ENCODE results near the gene SMG6.

SMG6 gene

GRCh38 chr17:2040942-2041560 is 262.5 kb downstream of the SMG6 start:
- peak; percentile 69 to 89 for DNase-seq

- no peak for DNase-seq
These were observed 263.3 kb downstream of the SMG6 start for GRCh38 chr17:2040219-2040827.

GRCh38 chr17:2037155-2037554 is 266.4 kb downstream of the SMG6 start:
- DNase-seq = no peak

DNA sequence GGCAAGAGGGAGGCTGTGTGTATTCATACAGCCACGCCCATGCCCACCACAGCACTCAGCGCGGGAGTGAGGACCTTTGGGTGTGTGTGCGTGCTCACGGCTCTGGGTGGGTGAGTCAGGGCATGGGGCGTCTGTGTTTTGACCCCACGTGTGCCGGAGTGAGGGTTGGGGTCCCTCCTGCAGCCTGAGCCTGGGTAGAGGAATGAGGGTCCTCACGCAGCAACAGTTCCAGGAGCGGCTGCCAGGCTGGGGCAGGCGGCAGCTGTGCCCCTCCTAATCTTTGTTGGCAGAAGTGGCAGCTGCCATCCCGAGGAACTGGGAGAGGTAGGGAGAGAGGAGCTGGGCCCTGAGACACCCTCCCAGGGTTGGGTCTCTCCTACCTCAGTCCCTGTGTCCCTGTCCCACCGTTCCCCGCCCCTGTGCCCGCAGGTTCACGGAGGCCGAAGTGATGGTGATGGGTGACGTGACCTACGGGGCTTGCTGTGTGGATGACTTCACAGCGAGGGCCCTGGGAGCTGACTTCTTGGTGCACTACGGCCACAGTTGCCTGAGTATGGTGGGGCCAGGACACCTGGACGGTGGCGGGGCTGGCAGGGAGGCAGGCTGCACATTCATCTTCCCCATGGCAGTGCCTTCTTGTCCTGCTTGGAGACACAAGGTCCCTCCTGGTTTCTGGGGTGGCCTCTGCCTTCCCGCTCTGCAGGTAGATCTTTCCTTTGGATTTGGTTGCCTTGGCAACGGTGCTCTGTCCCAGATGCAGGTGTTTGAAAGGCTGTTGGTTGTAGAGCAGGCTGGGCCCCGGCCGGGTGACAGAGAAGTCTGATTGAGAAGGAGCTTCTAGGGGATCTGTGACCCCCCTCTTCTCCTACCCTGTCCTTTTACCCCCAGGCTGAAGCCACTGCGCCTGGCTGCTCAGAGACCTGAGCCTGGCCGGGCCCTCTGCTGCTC is 267.8 kb downstream of the SMG6 start:
- no peak for DNase-seq

DNA sequence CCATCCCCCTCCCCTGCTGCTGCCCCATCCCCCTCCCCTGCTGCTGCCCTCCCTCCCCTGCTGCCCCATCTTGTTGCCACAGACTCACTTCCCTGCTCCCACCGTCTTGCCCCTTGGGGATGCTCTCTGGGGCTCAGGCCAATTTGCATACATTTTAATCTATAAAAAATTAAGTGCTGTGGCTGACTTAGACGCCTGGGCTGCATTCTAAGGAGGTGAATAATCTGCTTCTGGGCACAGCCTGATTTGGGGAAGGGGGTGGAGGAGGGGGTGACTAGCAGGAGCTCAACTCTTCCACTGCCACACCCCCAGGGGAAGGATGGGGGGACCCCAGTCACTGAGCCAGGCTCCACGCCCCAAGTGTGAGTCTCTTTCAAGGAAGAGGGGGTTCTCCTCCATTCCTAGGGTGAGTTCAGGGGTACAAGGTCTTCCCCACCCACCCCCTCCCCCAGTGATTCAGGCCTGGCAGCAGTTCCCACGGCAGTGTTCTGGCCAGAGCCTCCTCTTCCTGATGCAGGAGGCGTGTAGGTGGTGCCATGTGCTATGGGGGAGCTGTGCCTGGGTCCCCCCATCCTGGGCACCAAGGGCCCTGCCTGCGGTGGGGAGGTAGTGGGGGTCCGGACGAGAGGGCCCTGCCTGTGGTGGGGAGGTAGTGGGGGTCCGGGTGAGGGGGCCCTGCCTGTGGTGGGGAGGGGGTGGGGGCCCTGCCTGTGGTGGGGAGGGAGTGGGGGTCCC is 268.6 kb downstream of the SMG6 start:
- no peak for DNase-seq

DNA sequence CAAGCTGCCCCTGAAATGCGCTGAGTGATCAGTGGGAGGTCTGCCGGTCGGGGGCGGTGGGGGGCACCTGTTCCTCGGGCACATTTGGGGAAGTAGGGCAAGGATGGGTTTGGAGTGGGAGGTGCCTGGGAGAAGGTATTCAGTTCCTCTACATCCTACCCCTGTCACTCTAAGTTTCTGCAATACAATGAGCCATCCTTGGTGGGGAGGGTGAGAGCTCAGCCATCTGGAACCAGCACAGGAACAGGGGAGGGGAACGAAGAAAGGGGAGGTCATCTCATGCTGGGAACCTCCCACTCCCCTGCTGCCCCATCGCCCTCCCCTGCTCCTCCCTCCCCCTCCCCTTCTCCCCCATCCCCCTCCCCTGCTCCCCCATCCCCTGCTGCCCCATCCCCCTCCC is 269.4 kb downstream of the SMG6 start:
- DNase-seq = peak in 1 of 2 experiments; percentile 25

GRCh38 chr17:2033153-2033552 is 270.4 kb downstream of the SMG6 start:
- DNase-seq = no peak

- DNase-seq = no peak
These were observed 272.8 kb downstream of the SMG6 start for GRCh38 chr17:2030779-2031163.

DNA sequence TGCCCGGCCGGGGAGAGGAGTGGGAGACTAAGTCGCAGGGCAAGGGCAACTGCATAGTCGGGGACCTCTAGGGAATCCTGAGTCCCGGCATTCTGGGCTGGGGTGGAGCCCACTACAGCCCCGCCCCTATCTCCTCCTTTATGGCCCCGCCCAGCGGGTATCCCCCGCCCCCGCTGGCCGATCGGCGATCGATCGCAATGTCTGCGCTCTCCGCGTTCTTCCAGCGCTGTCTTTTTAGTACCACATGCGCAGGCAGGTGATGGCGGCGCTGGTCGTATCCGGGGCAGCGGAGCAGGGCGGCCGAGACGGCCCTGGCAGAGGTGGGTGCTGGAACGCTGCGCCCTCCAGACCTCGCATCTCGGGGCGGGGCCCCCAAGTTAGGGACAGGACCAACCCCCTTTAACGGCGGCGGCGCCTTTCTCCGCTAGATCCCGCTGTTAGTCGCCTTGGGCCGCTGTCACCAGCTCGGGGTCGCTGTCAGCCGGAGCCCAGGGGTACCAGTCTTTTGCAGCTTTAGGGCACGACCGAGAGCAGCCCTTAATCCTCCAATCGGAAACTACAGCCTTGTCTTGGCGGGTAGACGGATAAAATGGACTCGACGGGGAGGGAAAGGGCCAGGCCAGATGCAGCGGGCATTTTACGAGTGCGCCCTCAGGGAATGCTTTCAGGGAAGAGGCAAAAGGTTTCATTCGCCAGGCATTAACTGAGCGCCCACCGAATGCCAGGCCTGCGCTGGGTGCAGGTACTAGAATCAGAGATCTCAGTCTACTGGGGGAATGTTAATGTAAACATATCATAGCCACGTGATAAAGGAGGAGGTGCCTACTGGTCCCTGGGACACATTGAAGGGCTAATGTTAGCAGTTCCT is 273.4 kb downstream of the SMG6 start, which contains the start of gene DPH1:
Gene DPH1, plus strand, starts transcription at position 243 of the 868 bp plus-strand sequence. Its CDS starts 17 bp downstream, at position 260.
- DNase-seq = peak; percentile 55 to 84

- no peak for DNase-seq
These were observed 274.8 kb downstream of the SMG6 start for GRCh38 chr17:2028737-2029136.

- no peak for DNase-seq
These were observed 275.4 kb downstream of the SMG6 start for GRCh38 chr17:2028234-2028614.

- DNase-seq = no peak
These were observed 275.9 kb downstream of the SMG6 start for GRCh38 chr17:2027528-2028233.

- DNase-seq = peak; percentile 41 to 76
These were observed 277.8 kb downstream of the SMG6 start for GRCh38 chr17:2025622-2026309.

- peak; percentile 53 to 73 for DNase-seq
These were observed 278.4 kb downstream of the SMG6 start, which contains the start of gene RTN4RL1 for GRCh38 chr17:2025220-2025621. TSS of gene RTN4RL1 (minus strand) at chr17:2025334. CDS start at chr17:2024865, 469 bp downstream.

- DNase-seq = no peak
These were observed 278.9 kb downstream of the SMG6 start for GRCh38 chr17:2024572-2025219.

DNA sequence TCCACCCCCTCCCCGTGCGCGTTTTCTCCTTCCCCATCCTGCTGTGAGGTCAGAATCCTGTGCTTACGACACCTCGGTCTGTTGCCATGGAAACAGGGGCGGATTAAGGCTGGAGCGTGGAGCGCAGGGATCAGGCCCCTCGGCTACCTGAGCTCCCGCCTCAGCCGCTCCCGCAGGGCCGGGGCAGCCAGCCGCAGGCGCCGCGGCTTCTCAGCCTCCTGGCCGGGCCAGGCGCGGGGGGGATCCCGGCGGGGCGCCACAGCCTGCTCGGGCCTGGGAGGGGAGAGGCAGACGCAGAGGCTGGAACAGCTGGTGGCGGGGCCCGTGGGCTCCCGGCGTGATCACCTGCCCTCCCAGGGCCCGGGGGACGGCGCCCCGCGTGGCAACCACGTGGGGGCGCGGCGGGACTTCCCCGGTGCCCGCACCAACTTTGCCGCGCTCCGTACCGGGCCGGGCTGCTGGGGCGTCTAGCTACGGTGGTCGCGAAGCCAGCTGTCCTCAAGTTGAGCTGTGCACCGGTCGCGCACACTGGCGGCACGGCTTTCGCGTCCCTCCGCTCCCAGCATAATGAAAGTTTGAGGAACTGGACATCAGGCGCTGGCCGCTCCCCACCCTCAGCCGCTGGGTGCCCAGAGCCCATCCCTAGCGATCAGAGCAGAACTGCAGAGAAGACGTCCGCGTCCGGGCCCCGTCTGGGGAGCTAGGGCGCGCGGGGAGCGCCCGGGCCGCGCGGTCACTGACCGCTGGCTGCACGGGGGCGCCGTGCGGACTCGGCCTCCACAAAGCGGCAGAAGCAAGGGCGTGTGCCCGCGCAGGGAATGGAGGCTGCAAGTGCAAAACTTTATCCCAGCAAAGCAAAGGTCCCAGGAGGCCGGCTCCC is 279.7 kb downstream of the SMG6 start:
- peak; percentile 71 to 84 for DNase-seq

- DNase-seq = no peak
These were observed 280.3 kb downstream of the SMG6 start for GRCh38 chr17:2023256-2023655.

DNA sequence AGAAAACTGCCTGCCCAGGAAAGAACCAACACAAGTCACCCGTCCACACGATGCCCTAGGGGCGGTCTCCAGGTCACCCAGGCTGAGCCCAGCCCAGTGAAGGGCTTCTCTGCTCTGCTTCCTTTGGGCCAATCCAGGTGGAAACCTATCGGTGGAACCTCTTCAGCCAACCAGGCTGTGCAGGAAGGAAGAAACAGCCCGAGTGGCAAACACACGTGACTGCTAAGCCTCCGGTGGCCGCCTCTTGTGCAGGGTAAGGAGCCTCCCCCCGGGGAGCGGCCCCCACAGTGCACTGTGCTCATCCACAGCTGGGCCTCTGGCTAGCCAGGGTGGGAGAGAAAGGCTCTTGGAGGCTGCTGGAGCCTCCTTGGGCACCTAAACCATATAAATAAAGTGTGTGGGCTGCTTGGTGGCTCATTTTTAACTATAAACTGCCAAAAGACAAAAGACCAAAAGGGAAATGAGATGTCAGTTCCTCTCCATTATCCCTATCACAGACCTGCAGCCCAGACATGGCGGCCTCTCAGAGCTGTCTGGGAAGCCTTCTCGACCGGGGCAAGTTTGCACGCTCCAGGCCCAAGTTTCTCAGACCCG is 280.8 kb downstream of the SMG6 start:
- DNase-seq = no peak
